ENCODE data around the gene CCL19. TPM values are rescaled to one million over a fixed set of nuclear protein-coding genes. Genes with fewer than 3 reads are reported as not detected.

CCL19 gene
- total RNA-seq, 4 donors from 2014 or later = 2.2 to 8.5 TPM; not detected in 2

GRCh38 chr9:34709196-34709978 is 18.3 kb upstream of the CCL19 start:
- peaks cover under 1 to 12% of the 10 kb centered on the region in 2 donors for H3K4me1 ChIP-seq
- no peak for TF ChIP-seq POLR2A (IDR thresholded peaks at IDR 0.05)
- TF ChIP-seq CTCF (IDR thresholded peaks at IDR 0.05) = no peak
- peak overlapping the region in 1 of 3 donors; percentile 38 for H3K27ac ChIP-seq
- no peak for DNase-seq
- intact Hi-C loops (cut with DNase I) = loop anchor here (10.0 kb wide), 1 partner anchor 75 kb away; the partner anchor contains the start of gene SIGMAR1
- WGBS, 2 donors = 94 to 98% methylated on average over 5 to 7 of the region's 9 CpGs
- H3K4me3 ChIP-seq (replicated peaks in 1 of 3) = no peak overlapping the region
- no peaks in the 10 kb centered on the region for H3K36me3 ChIP-seq
- H3K27me3 ChIP-seq = no peaks in the 10 kb centered on the region
- no peaks in the 10 kb centered on the region for H3K9me3 ChIP-seq

GRCh38 chr9:34707130-34707529 is 16.1 kb upstream of the CCL19 start:
- Histone ChIP-seq H3K4me3 (replicated peaks in 1 of 3) (no peak overlapping the region), H3K9me3 (no peaks in the 10 kb centered on the region), H3K4me1 (peaks cover 0 to 6% of the 10 kb centered on the region in 2 donors), H3K36me3 (no peaks in the 10 kb centered on the region), H3K27ac (no peak overlapping the region), H3K27me3 (no peaks in the 10 kb centered on the region)
- DNase-seq = no peak
- intact Hi-C loops (cut with DNase I) = loop anchor here (10.0 kb wide), 1 partner anchor 72 kb away; the partner anchor contains the start of gene SIGMAR1
- TF ChIP-seq CTCF (IDR thresholded peaks at IDR 0.05) (no peak), POLR2A (IDR thresholded peaks at IDR 0.05) (no peak)
- WGBS, 2 donors = 89 to 90% methylated on average over 2 of the region's 2 CpGs

GRCh38 chr9:34701769-34702736 is 11.0 kb upstream of the CCL19 start:
- H3K4me3 ChIP-seq (replicated peaks in 1 of 3) = peak overlapping the region; percentile 19 to 59 (median 47)
- H3K27me3 ChIP-seq = no peaks in the 10 kb centered on the region
- WGBS, 2 donors = 3 to 5% methylated on average over 19 to 30 of the region's 30 CpGs
- TF ChIP-seq CTCF (IDR thresholded peaks at IDR 0.05) = peak; percentile 93 to 98 (median 96)
- TF ChIP-seq POLR2A (IDR thresholded peaks at IDR 0.05) = no peak
- H3K9me3 ChIP-seq = no peaks in the 10 kb centered on the region
- intact Hi-C loops (cut with DNase I) = loop anchor here (10.0 kb wide), 1 partner anchor 67 kb away; the partner anchor contains the start of gene SIGMAR1
- H3K36me3 ChIP-seq = no peaks in the 10 kb centered on the region
- peak overlapping the region; percentile 11 to 82 (median 79) for H3K27ac ChIP-seq
- DNase-seq = peak; percentile 83 to 87
- H3K4me1 ChIP-seq = peaks cover 0 to 11% of the 10 kb centered on the region in 2 donors

GRCh38 chr9:34701023-34701768 is 10.1 kb upstream of the CCL19 start:
- Histone ChIP-seq H3K27me3 (no peaks in the 10 kb centered on the region), H3K9me3 (no peaks in the 10 kb centered on the region), H3K4me3 (replicated peaks in 1 of 3) (peak overlapping the region; percentile 19 to 59 (median 47)), H3K4me1 (peaks cover 0 to 4% of the 10 kb centered on the region in 2 donors), H3K36me3 (no peaks in the 10 kb centered on the region), H3K27ac (peak overlapping the region; percentile 11 to 82 (median 79))
- peak; percentile 59 to 93 (median 84) for TF ChIP-seq CTCF (IDR thresholded peaks at IDR 0.05)
- no peak for TF ChIP-seq POLR2A (IDR thresholded peaks at IDR 0.05)
- WGBS, 2 donors = 21 to 38% methylated on average over 11 of the region's 52 CpGs
- intact Hi-C loops (cut with DNase I) = loop anchor here (10.0 kb wide), 1 partner anchor 66 kb away; the partner anchor contains the start of gene SIGMAR1
- DNase-seq = peak; percentile 69

All from thyroid gland (tissue), 4 donors.